Thoracic aorta (tissue), 2 donors: ENCODE data around the gene CRY1. TPM values are rescaled to one million over a fixed set of nuclear protein-coding genes. Genes with fewer than 3 reads are reported as not detected.
"Not testable (repeated sequence)": the region's sequence is repeated elsewhere in the genome, so short reads cannot be mapped to it uniquely, and the experiment has no call there.

Experiments used
- ATAC-seq: fragments of 150-250 bp; one replicate; pipeline ENCODE4 v1.8.0; 2017; ENCODE audit warnings: low read depth; ENCODE audit not compliant: insufficient number of reproducible peaks, low FRiP score
- DNase-seq: peaks from one replicate; pipeline ENCODE4 v3.0.0-alpha.2; 2020; ENCODE audit warnings: low spot score
- H3K27ac ChIP-seq, 2 donors: fragments of 200-600 bp; sonication (generic); 1 replicate in 1 of 2; 2 replicates in 1 of 2; pipeline ENCODE4 v1.5.1; 2016; ENCODE audit warnings: mild to moderate bottlenecking in 2 of 2, moderate library complexity in 2 of 2
- H3K27me3 ChIP-seq: fragments of 200-600 bp; sonication (generic); replicated peaks from 2 replicates; pipeline ENCODE4 v1.6.0; 2016; ENCODE audit warnings: mild to moderate bottlenecking; ENCODE audit not compliant: insufficient read depth
- H3K36me3 ChIP-seq: fragments of 200-600 bp; sonication (generic); one replicate; pipeline ENCODE4 v1.5.1; 2016
- H3K4me1 ChIP-seq, 2 donors: fragments of 200-600 bp; sonication (generic); 1 replicate in 1 of 2; 2 replicates in 1 of 2; pipeline versions ENCODE4 v1.5.1 to v1.6.0; 2016; ENCODE audit warnings: low read depth in 2 of 2, mild to moderate bottlenecking in 1 of 2; ENCODE audit not compliant: control insufficient read depth in 1 of 2
- H3K4me3 ChIP-seq: fragments of 200-600 bp; sonication (generic); 2 replicates; pipeline ENCODE4 v1.5.1; 2016; ENCODE audit warnings: mild to moderate bottlenecking
- H3K9me3 ChIP-seq: fragments of 200-600 bp; sonication (generic); 2 replicates; pipeline ENCODE4 v1.5.1; 2016
- total RNA-seq, 2 donors: library from RNA; depleted of rRNA; stranded (reverse); fragments of >200 nt; gene quantifications; one replicate each; pipeline versions ENCODE4 v1.1.0 to v1.2.3, GENCODE V29; 2016
- TF ChIP-seq, protein P1 (sequence below): fragments of 200-600 bp; sonication (generic); IDR thresholded peaks from one replicate; pipeline ENCODE4 v1.5.1; 2019; ENCODE audit warnings: antibody characterized with exemption

The CRY1 gene
- total RNA-seq, 2 donors from 2014 or later = 24.8 to 40.6 TPM

DNA sequence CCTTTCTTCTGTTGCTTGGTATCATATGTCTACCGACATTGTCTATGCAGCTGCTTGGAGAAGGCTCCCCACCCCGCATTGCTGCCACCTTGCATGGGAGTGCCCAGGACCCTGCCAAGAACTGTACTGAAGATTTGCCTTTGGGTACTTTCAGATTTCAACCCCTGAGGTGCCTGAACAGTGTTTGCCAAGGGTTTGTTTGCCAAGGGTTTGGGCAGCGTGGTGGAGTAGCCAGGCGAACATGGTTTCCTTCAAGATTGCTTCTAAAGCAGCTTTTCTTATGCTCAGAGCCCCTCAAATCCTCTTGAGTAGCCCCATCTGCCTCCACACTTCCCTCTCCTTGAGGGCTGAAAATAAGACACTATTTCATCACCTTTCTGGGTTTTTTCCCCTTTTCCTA lies 25.3 kb upstream of the CRY1 start:
- Histone ChIP-seq H3K27ac (no peak overlapping the region), H3K4me1 (no peaks in the 10 kb centered on the region), H3K27me3 (no peaks in the 10 kb centered on the region), H3K4me3 (no peak overlapping the region), H3K9me3 (no peaks in the 10 kb centered on the region), H3K36me3 (no peaks in the 10 kb centered on the region)
- DNase-seq (no peak), ATAC-seq (no peak)
- TF ChIP-seq, protein P1, sequence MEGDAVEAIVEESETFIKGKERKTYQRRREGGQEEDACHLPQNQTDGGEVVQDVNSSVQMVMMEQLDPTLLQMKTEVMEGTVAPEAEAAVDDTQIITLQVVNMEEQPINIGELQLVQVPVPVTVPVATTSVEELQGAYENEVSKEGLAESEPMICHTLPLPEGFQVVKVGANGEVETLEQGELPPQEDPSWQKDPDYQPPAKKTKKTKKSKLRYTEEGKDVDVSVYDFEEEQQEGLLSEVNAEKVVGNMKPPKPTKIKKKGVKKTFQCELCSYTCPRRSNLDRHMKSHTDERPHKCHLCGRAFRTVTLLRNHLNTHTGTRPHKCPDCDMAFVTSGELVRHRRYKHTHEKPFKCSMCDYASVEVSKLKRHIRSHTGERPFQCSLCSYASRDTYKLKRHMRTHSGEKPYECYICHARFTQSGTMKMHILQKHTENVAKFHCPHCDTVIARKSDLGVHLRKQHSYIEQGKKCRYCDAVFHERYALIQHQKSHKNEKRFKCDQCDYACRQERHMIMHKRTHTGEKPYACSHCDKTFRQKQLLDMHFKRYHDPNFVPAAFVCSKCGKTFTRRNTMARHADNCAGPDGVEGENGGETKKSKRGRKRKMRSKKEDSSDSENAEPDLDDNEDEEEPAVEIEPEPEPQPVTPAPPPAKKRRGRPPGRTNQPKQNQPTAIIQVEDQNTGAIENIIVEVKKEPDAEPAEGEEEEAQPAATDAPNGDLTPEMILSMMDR = no peak

DNA sequence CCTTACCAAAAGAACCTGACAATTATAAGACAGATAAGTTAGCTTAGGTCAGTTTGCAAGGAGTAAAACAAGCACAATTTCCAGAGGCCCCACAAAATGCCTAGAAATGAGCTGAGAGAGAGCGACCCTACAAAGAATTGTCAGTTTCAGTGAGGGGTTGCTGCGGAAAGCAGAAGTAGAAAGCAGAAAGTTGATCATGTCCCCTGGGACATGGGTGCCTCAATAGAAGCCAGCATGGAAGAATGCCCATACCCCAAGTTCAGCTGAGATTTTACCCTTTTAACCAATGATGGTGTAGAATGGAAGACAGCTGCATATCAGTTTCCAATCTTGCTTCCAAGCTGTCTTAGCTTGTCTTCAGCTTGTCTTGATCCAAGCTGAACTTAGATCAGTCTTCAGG lies 21.8 kb upstream of the CRY1 start:
- TF ChIP-seq, protein P1 = no peak
- ATAC-seq = no peak
- no peak overlapping the region for H3K27ac ChIP-seq

DNA sequence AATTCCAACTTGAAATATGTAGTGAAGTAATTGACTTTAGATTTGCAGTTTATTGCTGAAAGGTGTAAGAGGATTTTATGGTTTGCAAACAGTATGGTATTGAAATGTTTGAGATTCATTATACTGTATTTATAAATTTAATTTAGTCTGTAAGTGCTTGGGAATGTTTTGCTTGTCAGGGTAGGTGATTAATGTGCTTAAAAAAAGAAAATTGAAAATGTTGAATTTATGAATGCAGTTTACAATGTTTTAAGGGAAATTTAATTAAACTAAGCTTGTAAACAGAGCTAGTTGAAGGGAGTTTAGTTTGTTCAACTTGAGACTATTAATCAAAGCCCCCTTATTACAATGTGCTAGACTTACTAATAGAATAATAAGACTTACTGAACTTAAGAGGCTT lies 18.0 kb upstream of the CRY1 start:
- no peaks in the 10 kb centered on the region for H3K36me3 ChIP-seq
- H3K27ac ChIP-seq = no peak overlapping the region
- peaks cover 0 to 8% of the 10 kb centered on the region in 2 donors for H3K4me1 ChIP-seq
- ATAC-seq = no peak
- TF ChIP-seq, protein P1 = no peak
- no peak for DNase-seq
- no peak overlapping the region for H3K4me3 ChIP-seq
- no peaks in the 10 kb centered on the region for H3K27me3 ChIP-seq
- no peaks in the 10 kb centered on the region for H3K9me3 ChIP-seq

More for the DNA sequence above, 21.8 kb upstream of the CRY1 start:
- peaks cover 0 to 8% of the 10 kb centered on the region in 2 donors for H3K4me1 ChIP-seq
- H3K4me3 ChIP-seq = no peak overlapping the region
- DNase-seq = no peak
- no peaks in the 10 kb centered on the region for H3K9me3 ChIP-seq
- no peaks in the 10 kb centered on the region for H3K27me3 ChIP-seq
- no peaks in the 10 kb centered on the region for H3K36me3 ChIP-seq

DNA sequence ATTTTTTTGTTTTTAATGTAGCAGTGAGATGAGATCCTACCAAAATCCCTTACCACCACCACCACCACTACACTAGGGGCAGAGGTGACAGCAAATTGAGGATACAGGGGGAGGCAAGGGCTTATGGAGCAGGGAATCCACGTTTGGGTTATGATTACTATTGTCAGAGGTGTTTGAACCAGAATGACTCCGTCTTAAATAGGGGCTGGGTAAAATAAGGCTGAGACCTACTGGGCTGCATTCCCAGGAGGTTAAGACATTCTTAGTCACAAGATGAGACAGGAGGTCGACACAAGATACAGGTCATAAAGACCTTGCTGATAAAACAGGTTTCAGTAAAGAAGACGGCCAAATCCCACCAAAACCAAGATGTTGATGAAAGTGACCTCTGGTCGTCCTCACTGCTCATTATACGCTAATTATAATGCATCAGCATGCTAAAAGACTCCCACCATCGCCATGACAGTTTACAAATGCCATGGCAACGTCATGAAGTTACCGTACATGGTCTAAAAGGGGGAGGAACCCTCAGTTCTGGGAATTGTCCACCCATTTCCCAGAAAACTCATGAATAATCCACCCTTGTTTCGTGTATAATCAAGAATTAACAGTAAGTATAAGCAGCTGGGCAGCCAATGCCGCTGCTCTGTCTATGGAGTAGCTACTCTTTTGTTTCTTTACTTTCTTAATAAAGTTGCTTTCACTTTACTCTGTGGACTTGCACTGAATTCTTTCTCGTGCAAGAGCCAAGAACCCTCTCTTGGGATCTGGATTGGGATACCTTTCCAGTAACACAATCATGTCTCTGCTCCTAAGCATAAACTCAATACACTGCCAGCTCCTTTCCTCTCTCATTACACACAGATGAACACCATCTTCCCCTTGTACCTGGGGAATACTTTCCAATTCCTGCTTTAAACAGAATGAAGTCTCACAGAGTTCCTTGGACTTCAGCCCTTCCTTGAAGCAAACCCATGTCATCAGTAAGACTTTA lies 16.7 kb upstream of the CRY1 start:
- TF ChIP-seq, protein P1 = no peak
- Histone ChIP-seq H3K4me3 (peak overlapping the region; percentile 42), H3K27ac (no peak overlapping the region), H3K27me3 (no peaks in the 10 kb centered on the region), H3K4me1 (peaks cover 0 to 8% of the 10 kb centered on the region in 2 donors), H3K36me3 (no peaks in the 10 kb centered on the region), H3K9me3 (no peaks in the 10 kb centered on the region)
- ATAC-seq = no peak
- no peak for DNase-seq

DNA sequence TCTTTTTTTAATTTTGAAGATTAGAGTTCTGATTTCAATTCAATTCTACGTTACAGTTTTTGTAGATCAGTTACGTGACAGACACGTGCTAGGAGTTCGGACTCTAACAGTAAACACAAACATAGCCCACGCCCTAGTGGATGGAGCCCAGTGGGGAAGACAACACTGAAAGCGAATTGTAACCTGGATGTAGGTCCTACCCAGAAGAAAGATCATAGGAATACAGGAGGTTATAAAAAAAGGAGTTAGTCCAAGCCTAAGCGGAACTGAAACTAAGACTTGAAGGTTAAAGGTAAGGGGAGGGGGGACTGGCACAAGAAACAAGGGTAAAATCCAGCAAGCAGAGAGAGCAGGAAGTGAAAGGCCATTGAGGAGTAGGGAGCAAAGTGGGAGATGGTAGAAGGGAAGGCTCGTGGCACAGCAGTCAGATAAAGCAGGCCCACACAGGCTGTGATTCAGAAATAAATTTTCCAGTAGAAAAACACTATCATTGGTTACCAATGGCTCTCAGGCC lies 15.7 kb upstream of the CRY1 start:
- Histone ChIP-seq H3K27me3 (no peaks in the 10 kb centered on the region), H3K36me3 (no peaks in the 10 kb centered on the region), H3K4me3 (no peak overlapping the region), H3K27ac (no peak overlapping the region), H3K4me1 (peaks cover 0 to 8% of the 10 kb centered on the region in 2 donors), H3K9me3 (no peaks in the 10 kb centered on the region)
- TF ChIP-seq, protein P1 = no peak
- DNase-seq = no peak
- ATAC-seq = no peak

DNA sequence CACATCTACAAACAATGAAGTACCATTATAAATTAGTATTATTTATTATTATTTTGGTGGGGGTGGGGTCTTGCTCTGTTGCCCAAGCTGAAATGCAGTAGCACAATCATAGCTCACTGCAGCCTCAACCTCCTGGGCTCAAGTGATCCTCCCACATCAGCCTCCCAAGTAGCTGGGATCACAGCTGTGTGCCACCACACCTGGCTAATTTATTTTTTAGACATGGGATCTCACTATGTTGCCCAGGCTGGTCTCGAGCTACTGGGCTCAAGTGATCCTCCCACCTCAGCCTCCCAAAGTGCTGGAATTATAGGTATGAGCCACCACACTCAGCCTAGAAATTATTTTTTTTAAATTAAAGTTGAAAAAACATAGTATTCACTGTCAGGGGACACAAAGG lies 15.0 kb upstream of the CRY1 start:
- H3K36me3 ChIP-seq, H3K27me3 ChIP-seq, H3K4me3 ChIP-seq, DNase-seq, H3K27ac ChIP-seq, H3K4me1 ChIP-seq, H3K9me3 ChIP-seq, ATAC-seq: not testable (repeated sequence)
